GM12878 (cell line): ENCODE data around the gene AMPD3. TPM values are rescaled to one million over a fixed set of nuclear protein-coding genes. Genes with fewer than 3 reads are reported as not detected.

Experiments
- ATAC-seq: fragments of 200-7000 bp; cut with Tn5 transposase; 3 replicates; pipeline ENCODE4 v1.9.1; 2020; ENCODE audit warnings: mild to moderate bottlenecking, moderate library complexity
- BruUV-seq: library from RNA; stranded (reverse); fragments of 400-500 nt; replicated peaks from 2 replicates; lab custom pipeline; 2021; lab: Mats Ljungman, UMichigan
- CTCF ChIA-PET: fragments of 300-600 bp; sonication (Branson Sonifier 250); formaldehyde crosslinking; extraction: SDS; loops from one replicate; lab custom pipeline; 2021; ENCODE audit warnings: inconsistent platforms; lab: Yijun Ruan, JAX
- POLR2A ChIA-PET: fragments of 350-600 bp; formaldehyde crosslinking; extraction: SDS; loops from one replicate; lab custom pipeline; 2021; ENCODE audit warnings: inconsistent platforms; lab: Charles Lee
- RAD21 ChIA-PET: fragments of 300-600 bp; sonication (Branson Sonifier 250); formaldehyde crosslinking; loops from one replicate; lab custom pipeline; 2023; ENCODE audit warnings: antibody characterized with exemption; ENCODE audit not compliant: unreplicated experiment; lab: Charles Lee
- SMC1A ChIA-PET: fragments of 300-600 bp; sonication (Branson Sonifier 250); formaldehyde crosslinking; loops from one replicate; lab custom pipeline; 2023; ENCODE audit not compliant: unreplicated experiment, uncharacterized antibody; lab: Charles Lee
- DNase-seq: peaks from one replicate; pipeline ENCODE4 v3.0.0-alpha.2; 2011; ENCODE audit warnings: low read depth, low spot score
- FAIRE-seq: peaks from 3 replicates; lab custom pipeline; 2011; peaks lifted over from hg19 to GRCh38; lab: Jason Lieb, UNC
- H2AFZ ChIP-seq: 2 replicates; pipeline ENCODE4 v1.6.0; 2011; ENCODE audit warnings: low read depth, low read length, control low read depth; ENCODE audit not compliant: control insufficient read depth
- H3K27ac ChIP-seq: 2 replicates; pipeline ENCODE4 v1.5.1; 2011; ENCODE audit warnings: control low read depth; ENCODE audit not compliant: control insufficient read depth, insufficient read depth
- H3K27me3 ChIP-seq, 2 experiments: replicated peaks in 1 of 2; 2 replicates each; pipeline versions ENCODE4 v1.6.0 to v1.6.1; 2011; ENCODE audit warnings: low read length in 1 of 2; ENCODE audit not compliant: control insufficient read depth in 2 of 2, insufficient read depth in 2 of 2
- H3K36me3 ChIP-seq, 2 experiments: 2 replicates each; pipeline ENCODE4 v1.5.1; 2011; ENCODE audit warnings: low read length in 1 of 2; ENCODE audit not compliant: control insufficient read depth in 2 of 2, insufficient read depth in 2 of 2
- H3K4me1 ChIP-seq: 2 replicates; pipeline ENCODE4 v1.6.1; 2011; ENCODE audit warnings: mild to moderate bottlenecking, low read length, moderate library complexity, mixed read lengths; ENCODE audit not compliant: control insufficient read depth, insufficient read depth
- H3K4me2 ChIP-seq: 2 replicates; pipeline ENCODE4 v1.6.0; 2011; ENCODE audit warnings: control low read depth; ENCODE audit not compliant: control insufficient read depth, insufficient read depth
- H3K4me3 ChIP-seq: fragments of 200-600 bp; sonication (generic); 2 replicates; pipeline ENCODE4 v1.5.1; 2016
- H3K79me2 ChIP-seq: 2 replicates; pipeline ENCODE4 v1.6.0; 2011; ENCODE audit warnings: low read length; ENCODE audit not compliant: control insufficient read depth, insufficient read depth
- H3K9ac ChIP-seq: 2 replicates; pipeline ENCODE4 v1.8.0; 2011; ENCODE audit warnings: low read length, control low read depth, mixed read lengths; ENCODE audit not compliant: control insufficient read depth, insufficient read depth
- H3K9me3 ChIP-seq: replicated peaks from 3 replicates; pipeline ENCODE4 v1.5.1; 2011; ENCODE audit warnings: mild to moderate bottlenecking, low read length; ENCODE audit not compliant: control insufficient read depth, insufficient read depth
- H4K20me1 ChIP-seq: 2 replicates; pipeline ENCODE4 v1.6.0; 2011; ENCODE audit not compliant: control insufficient read depth, insufficient read depth
- ETV6 ChIP-seq, 2 experiments: fragments of 450-650 bp in 1 of 2; IDR thresholded peaks in 1 of 2; conservative IDR thresholded peaks in 1 of 2; 2 replicates each; pipeline ENCODE4 v1.6.1; 2014; ENCODE audit warnings: antibody characterized with exemption in 1 of 2, borderline replicate concordance in 1 of 2, low read depth in 1 of 2, mild to moderate bottlenecking in 1 of 2, moderate library complexity in 1 of 2
- HSF1 ChIP-seq: fragments of 150-350 bp; IDR thresholded peaks from 2 replicates; pipeline ENCODE4 v1.6.1; 2014; ENCODE audit warnings: mild to moderate bottlenecking, low read depth, low read length
- IRF5 ChIP-seq: fragments of 450-650 bp; IDR thresholded peaks from 2 replicates; pipeline ENCODE4 v1.6.1; 2017; ENCODE audit warnings: borderline replicate concordance
- KAT2A ChIP-seq: conservative IDR thresholded peaks from 2 replicates; pipeline ENCODE4 v1.6.1; 2011; ENCODE audit warnings: low read depth, low read length; ENCODE audit not compliant: control insufficient read depth
- LARP7 ChIP-seq: fragments of 450-650 bp; IDR thresholded peaks from 2 replicates; pipeline ENCODE4 v1.6.1; 2017; ENCODE audit warnings: mild to moderate bottlenecking
- PAX5 ChIP-seq: IDR thresholded peaks from 2 replicates; pipeline ENCODE4 v1.6.1; 2011; ENCODE audit warnings: low read depth, low read length, borderline replicate concordance
- PAX8 ChIP-seq: fragments of 450-650 bp; IDR thresholded peaks from 2 replicates; pipeline ENCODE4 v1.6.1; 2017; ENCODE audit warnings: mild to moderate bottlenecking, moderate library complexity
- POLR2A ChIP-seq: IDR thresholded peaks from 2 replicates; pipeline ENCODE4 v1.6.1; 2011; ENCODE audit warnings: low read depth, mild to moderate bottlenecking, low read length
- SKIL ChIP-seq: fragments of 450-650 bp; IDR thresholded peaks from 2 replicates; pipeline ENCODE4 v1.6.1; 2017; ENCODE audit warnings: mild to moderate bottlenecking, low read depth, inconsistent platforms; ENCODE audit not compliant: poor library complexity, severe bottlenecking
- SREBF2 ChIP-seq: IDR thresholded peaks from 2 replicates; pipeline ENCODE4 v1.6.1; 2012; ENCODE audit warnings: mild to moderate bottlenecking, low read length
- WGBS: methylation state at CpG from one replicate; pipeline ENCODE4 v1.1.6; 2016; ENCODE audit warnings: low lambda C conversion rate; ENCODE audit not compliant: insufficient replicate concordance, insufficient coverage; ENCODE audit errors: missing lambda C conversion rate; 5-methylcytosine and 5-hydroxymethylcytosine counted together
- in situ Hi-C: fragments of 300-500 bp; cut with MboI; formaldehyde crosslinking; loops from 9 replicates; pipeline ENCODE4 v1.14.3; 2018; ENCODE audit warnings: mixed read lengths
- intact Hi-C: fragments of 100-400 bp; cut with micrococcal nuclease; formaldehyde crosslinking; loops from one replicate; pipeline ENCODE4 v1.14.2; 2022; ENCODE audit not compliant: unreplicated experiment
- polyA plus RNA-seq, 11 experiments: library from polyadenylated mRNA; depleted of rRNA in 4 of 11; unstranded in 6 of 11; stranded (reverse) in 5 of 11; fragments of >200 nt; fragmentation: Nextera tagmentation in 4 of 11; fragmentation: Illumina TruSeq in 1 of 11; extraction: Ambion mirVana in 4 of 11; extraction: Trizol in 1 of 11; gene quantifications; 1 replicate in 1 of 11; 2 replicates in 10 of 11; pipeline versions ENCODE4 v1.2.1 to v1.2.3, GENCODE V29; 2011 to 2016; ENCODE audit warnings: inconsistent platforms in 2 of 11, missing spikeins in 2 of 11, low read depth in 1 of 11
- total RNA-seq, 4 experiments: library from RNA; depleted of rRNA in 3 of 4; stranded (reverse); fragments of >200 nt in 3 of 4; fragmentation: Illumina TruSeq in 1 of 4; extraction: Trizol in 1 of 4; gene quantifications; 2 replicates each; pipeline versions ENCODE4 v1.2.1 to v1.2.3, GENCODE V29; 2013 to 2021
- TF ChIP-seq, protein P1 (sequence below): IDR thresholded peaks from 2 replicates; pipeline ENCODE4 v1.6.1; 2012; ENCODE audit warnings: mild to moderate bottlenecking, low read depth, low read length

Gene AMPD3
- total and polyA plus RNA-seq, 10 of the 15 experiments (the other 5 are each of a cell fraction or from before 2014, with no cell fraction given), result 5.6 to 28.6 (median 15.9) TPM

- POLR2A ChIA-PET, result no interaction called here
- Histone ChIP-seq H3K9ac (no peak overlapping the region), H3K36me3 (no peaks in the 10 kb centered on the region; a peak in 1 of 4 replicates), H2AFZ (no peak overlapping the region), H3K27me3 (no peaks in the 10 kb centered on the region; a peak in 1 of 4 replicates), H3K4me2 (no peak overlapping the region), H3K9me3 (no peaks in the 10 kb centered on the region), H4K20me1 (no peaks in the 10 kb centered on the region; the same call in 1 of the 2 replicates), H3K4me1 (peaks cover 7% of the 10 kb centered on the region), H3K27ac (no peak overlapping the region), H3K79me2 (no peaks in the 10 kb centered on the region), H3K4me3 (no peak overlapping the region)
- ATAC-seq (no peak), FAIRE-seq (no peak), DNase-seq (no peak)
- 97% methylated on average over 2 of the region's 2 CpGs for WGBS
- BruUV-seq, result no TSS peak
- CTCF ChIA-PET, result interaction anchor here (3.6 kb wide), 1 partner anchor 12 kb away, joined by 19 read pairs; the partner anchor contains the start of gene RNF141
- in situ Hi-C loops (no loop called here), intact Hi-C loops (loop anchor here (5.0 kb wide), 1 partner anchor 72 kb away; the partner anchor contains the start of gene AMPD3)
- SMC1A ChIA-PET, result no interaction called here
- TF ChIP-seq ETV6 (conservative IDR thresholded peaks at IDR 0.05 in 1 of 2, IDR thresholded peaks at IDR 0.05 in 1 of 2; ENCODE audit: borderline replicate concordance in 1 of 2, low read depth in 1 of 2) (no peak), SKIL (no peak), IRF5 (no peak), LARP7 (no peak), PAX8 (no peak), POLR2A (no peak), PAX5 (no peak), SREBF2 (no peak), HSF1 (no peak), KAT2A (no peak)
- TF ChIP-seq, protein P1, sequence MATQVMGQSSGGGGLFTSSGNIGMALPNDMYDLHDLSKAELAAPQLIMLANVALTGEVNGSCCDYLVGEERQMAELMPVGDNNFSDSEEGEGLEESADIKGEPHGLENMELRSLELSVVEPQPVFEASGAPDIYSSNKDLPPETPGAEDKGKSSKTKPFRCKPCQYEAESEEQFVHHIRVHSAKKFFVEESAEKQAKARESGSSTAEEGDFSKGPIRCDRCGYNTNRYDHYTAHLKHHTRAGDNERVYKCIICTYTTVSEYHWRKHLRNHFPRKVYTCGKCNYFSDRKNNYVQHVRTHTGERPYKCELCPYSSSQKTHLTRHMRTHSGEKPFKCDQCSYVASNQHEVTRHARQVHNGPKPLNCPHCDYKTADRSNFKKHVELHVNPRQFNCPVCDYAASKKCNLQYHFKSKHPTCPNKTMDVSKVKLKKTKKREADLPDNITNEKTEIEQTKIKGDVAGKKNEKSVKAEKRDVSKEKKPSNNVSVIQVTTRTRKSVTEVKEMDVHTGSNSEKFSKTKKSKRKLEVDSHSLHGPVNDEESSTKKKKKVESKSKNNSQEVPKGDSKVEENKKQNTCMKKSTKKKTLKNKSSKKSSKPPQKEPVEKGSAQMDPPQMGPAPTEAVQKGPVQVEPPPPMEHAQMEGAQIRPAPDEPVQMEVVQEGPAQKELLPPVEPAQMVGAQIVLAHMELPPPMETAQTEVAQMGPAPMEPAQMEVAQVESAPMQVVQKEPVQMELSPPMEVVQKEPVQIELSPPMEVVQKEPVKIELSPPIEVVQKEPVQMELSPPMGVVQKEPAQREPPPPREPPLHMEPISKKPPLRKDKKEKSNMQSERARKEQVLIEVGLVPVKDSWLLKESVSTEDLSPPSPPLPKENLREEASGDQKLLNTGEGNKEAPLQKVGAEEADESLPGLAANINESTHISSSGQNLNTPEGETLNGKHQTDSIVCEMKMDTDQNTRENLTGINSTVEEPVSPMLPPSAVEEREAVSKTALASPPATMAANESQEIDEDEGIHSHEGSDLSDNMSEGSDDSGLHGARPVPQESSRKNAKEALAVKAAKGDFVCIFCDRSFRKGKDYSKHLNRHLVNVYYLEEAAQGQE, result no peak
- RAD21 ChIA-PET, result interaction anchor here (1.1 to 2.0 kb wide), 3 partner anchors 11 to 78 kb away, joined by 3 to 7 read pairs (median 3); partner anchors contain the start of gene RNF141
Measured at GRCh38 chr11:10529279-10529678, 74.2 kb downstream of the AMPD3 start.
